H1 (cell line): Measurements from ENCODE around the gene C1QTNF1. TPM values are rescaled to one million over a fixed set of nuclear protein-coding genes. Genes with fewer than 3 reads are reported as not detected.

Experiments
- ATF3 ChIP-seq: IDR thresholded peaks from 2 replicates; pipeline ENCODE4 v1.6.1; 2011; ENCODE audit warnings: low read depth, mild to moderate bottlenecking, low read length; ENCODE audit not compliant: insufficient read depth
- CTBP2 ChIP-seq: IDR thresholded peaks from 2 replicates; pipeline ENCODE4 v1.7.0; 2011; ENCODE audit warnings: borderline replicate concordance, mild to moderate bottlenecking, moderate library complexity, mixed read lengths, low read length; ENCODE audit not compliant: insufficient read depth, insufficient read length
- polyA plus RNA-seq, 7 experiments: library from polyadenylated mRNA; depleted of rRNA in 3 of 7; stranded (reverse) in 5 of 7; unstranded in 2 of 7; fragments of >200 nt in 5 of 7; fragments of 200-250 nt in 2 of 7; gene quantifications; 1 replicate in 5 of 7; 2 replicates in 1 of 7; 4 replicates in 1 of 7; pipeline versions ENCODE4 v1.2.1 to v1.2.3, GENCODE V29; 2011 to 2013; ENCODE audit warnings: missing spikeins in 2 of 7, mixed read lengths in 2 of 7
- total RNA-seq: library from RNA; stranded (reverse); fragmentation: NEBNext Ultra II Directional; extraction: Animal tissue kit (Norgen Biotek cat#: 25700); gene quantifications from 2 replicates; pipeline ENCODE4 v1.2.1, GENCODE V29; 2021

C1QTNF1 gene
- total and polyA plus RNA-seq, 2 of the 8 experiments (the other 6 are each of a cell fraction or from before 2014, with no cell fraction given), result 1.5 to 2.5 TPM

GRCh38 chr17:79083191-79083971 is 59.4 kb downstream of the C1QTNF1 start (continued):
- TF ChIP-seq CTBP2 (no peak), ATF3 (no peak)
- TF ChIP-seq, all 59 proteins: peak for 0
